Parathyroid adenoma (tissue), 2 donors: ENCODE results near the gene NHSL1.

Experiments used
- H2AFZ ChIP-seq: fragments of 300-600 bp; sonication (generic); one replicate; pipeline ENCODE4 v1.7.0; 2017; ENCODE audit warnings: antibody characterized with exemption, mild to moderate bottlenecking
- H3K27ac ChIP-seq: fragments of 300-600 bp; sonication (generic); one replicate; pipeline ENCODE4 v1.7.0; 2017
- H3K27me3 ChIP-seq: fragments of 300-600 bp; sonication (generic); one replicate; pipeline ENCODE4 v1.7.0; 2017; ENCODE audit warnings: low read length; ENCODE audit not compliant: control insufficient read depth, insufficient read depth
- H3K36me3 ChIP-seq: fragments of 300-600 bp; sonication (generic); one replicate; pipeline ENCODE4 v1.7.0; 2017; ENCODE audit warnings: low read length; ENCODE audit not compliant: control insufficient read depth, insufficient read depth
- H3K4me1 ChIP-seq: fragments of 300-600 bp; sonication (generic); one replicate; pipeline ENCODE4 v1.7.0; 2017; ENCODE audit warnings: control low read depth
- H3K4me2 ChIP-seq: fragments of 300-600 bp; sonication (generic); one replicate; pipeline ENCODE4 v1.7.0; 2017; ENCODE audit warnings: low read length
- H3K4me3 ChIP-seq: fragments of 300-600 bp; sonication (generic); one replicate; pipeline ENCODE4 v1.7.0; 2017; ENCODE audit warnings: low read depth, low read length
- H3K79me2 ChIP-seq: fragments of 300-600 bp; sonication (generic); one replicate; pipeline ENCODE4 v1.7.0; 2017; ENCODE audit warnings: control low read depth
- H3K9ac ChIP-seq: fragments of 300-600 bp; sonication (generic); one replicate; pipeline ENCODE4 v1.7.0; 2017; ENCODE audit warnings: mild to moderate bottlenecking
- H3K9me3 ChIP-seq: fragments of 300-600 bp; sonication (generic); one replicate; pipeline ENCODE4 v1.7.0; 2017; ENCODE audit warnings: low read length; ENCODE audit not compliant: control insufficient read depth
- CTCF ChIP-seq: fragments of 300-600 bp; sonication (generic); IDR thresholded peaks from one replicate; pipeline ENCODE4 v1.7.0; 2017; ENCODE audit warnings: antibody characterized with exemption, mild to moderate bottlenecking
- donor health status: primary hyperparathyroidism.

The NHSL1 gene

DNA sequence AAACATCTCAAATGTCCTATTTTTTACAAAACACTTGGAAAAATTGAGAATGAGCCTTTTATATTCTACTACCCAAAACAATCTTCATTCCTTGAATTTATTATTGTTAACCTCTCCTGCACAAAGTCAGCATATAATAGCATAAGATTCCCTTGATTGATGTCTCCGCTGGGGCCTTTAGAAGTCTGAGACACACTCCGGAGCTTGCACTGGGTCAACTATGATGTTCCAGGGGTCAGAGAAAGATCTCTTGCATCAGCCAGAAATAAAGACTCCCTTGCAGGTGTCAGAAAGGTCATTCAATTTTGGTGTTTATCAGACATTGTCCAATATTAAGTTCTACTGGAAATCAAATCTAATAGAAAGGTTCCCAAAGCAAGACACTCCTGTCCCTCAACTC is 29.7 kb upstream of the NHSL1 start:
- H3K79me2 ChIP-seq = no peaks in the 10 kb centered on the region
- H3K4me1 ChIP-seq = peaks cover 4% of the 10 kb centered on the region
- no peak overlapping the region for H3K9ac ChIP-seq
- H3K27me3 ChIP-seq = no peaks in the 10 kb centered on the region
- no peak overlapping the region for H2AFZ ChIP-seq
- no peak for TF ChIP-seq CTCF
- no peak overlapping the region for H3K4me3 ChIP-seq
- H3K36me3 ChIP-seq = no peaks in the 10 kb centered on the region
- H3K9me3 ChIP-seq = no peaks in the 10 kb centered on the region
- no peak overlapping the region for H3K4me2 ChIP-seq
- H3K27ac ChIP-seq = no peak overlapping the region

DNA sequence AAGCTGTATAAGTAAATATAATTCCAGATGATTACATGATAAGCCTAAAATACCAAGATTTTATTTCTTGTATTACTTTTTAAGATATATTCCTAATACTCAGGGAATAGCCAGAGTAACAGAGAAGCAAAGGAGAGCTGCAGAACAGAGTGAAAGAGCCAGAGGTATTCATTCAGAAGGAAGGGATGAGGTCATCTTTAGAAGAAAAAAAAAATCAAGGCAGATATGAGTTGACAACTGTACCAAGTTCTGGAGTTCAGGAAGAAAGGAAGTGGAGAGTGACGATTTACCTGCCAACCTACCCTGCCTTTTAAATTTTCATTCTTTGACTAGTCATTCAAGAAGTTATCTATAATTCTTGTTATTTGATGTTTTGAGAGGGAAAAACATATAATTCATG is 28.8 kb upstream of the NHSL1 start:
- Histone ChIP-seq H3K9me3 (no peaks in the 10 kb centered on the region), H2AFZ (no peak overlapping the region), H3K4me1 (peaks cover 4% of the 10 kb centered on the region), H3K4me2 (no peak overlapping the region), H3K27me3 (no peaks in the 10 kb centered on the region), H3K36me3 (no peaks in the 10 kb centered on the region), H3K79me2 (no peaks in the 10 kb centered on the region), H3K9ac (no peak overlapping the region), H3K27ac (no peak overlapping the region), H3K4me3 (no peak overlapping the region)
- no peak for TF ChIP-seq CTCF

GRCh38 chr6:138527411-138528088 is 28.3 kb upstream of the NHSL1 start:
- H3K27me3 ChIP-seq = no peaks in the 10 kb centered on the region
- no peaks in the 10 kb centered on the region for H3K9me3 ChIP-seq
- H2AFZ ChIP-seq = no peak overlapping the region
- H3K4me1 ChIP-seq = peaks cover 4% of the 10 kb centered on the region
- H3K79me2 ChIP-seq = no peaks in the 10 kb centered on the region
- H3K36me3 ChIP-seq = no peaks in the 10 kb centered on the region
- H3K4me3 ChIP-seq = no peak overlapping the region
- no peak for TF ChIP-seq CTCF
- no peak overlapping the region for H3K9ac ChIP-seq
- H3K4me2 ChIP-seq = no peak overlapping the region
- no peak overlapping the region for H3K27ac ChIP-seq

DNA sequence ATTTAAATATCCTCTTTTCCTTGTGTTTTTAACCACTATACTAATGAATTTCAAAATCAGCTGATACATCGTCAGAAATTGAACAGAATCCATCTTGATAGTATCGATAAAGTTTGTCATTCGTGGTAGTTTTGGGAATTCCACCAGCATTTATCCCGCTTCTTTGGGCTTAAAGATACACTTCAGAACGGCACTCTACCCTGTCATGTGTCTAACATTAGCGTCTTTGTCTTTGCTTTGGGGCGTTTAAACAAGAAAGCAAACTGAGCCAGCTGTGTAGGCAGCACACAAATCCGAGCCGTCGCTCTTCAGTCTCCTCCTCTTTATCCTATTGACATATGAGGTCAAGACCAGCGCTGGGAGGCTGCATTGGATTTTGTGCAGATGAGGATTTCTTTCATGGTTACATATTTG is 27.5 kb upstream of the NHSL1 start:
- H3K4me2 ChIP-seq = no peak overlapping the region
- no peaks in the 10 kb centered on the region for H3K36me3 ChIP-seq
- H3K27ac ChIP-seq = no peak overlapping the region
- peaks cover 4% of the 10 kb centered on the region for H3K4me1 ChIP-seq
- no peaks in the 10 kb centered on the region for H3K79me2 ChIP-seq
- no peak overlapping the region for H3K4me3 ChIP-seq
- H3K9ac ChIP-seq = no peak overlapping the region
- no peak for TF ChIP-seq CTCF
- no peaks in the 10 kb centered on the region for H3K27me3 ChIP-seq
- H3K9me3 ChIP-seq = no peaks in the 10 kb centered on the region
- H2AFZ ChIP-seq = no peak overlapping the region

GRCh38 chr6:138525355-138525754 is 26.1 kb upstream of the NHSL1 start:
- Histone ChIP-seq H3K79me2 (no peaks in the 10 kb centered on the region), H2AFZ (no peak overlapping the region), H3K4me2 (no peak overlapping the region), H3K9me3 (no peaks in the 10 kb centered on the region), H3K4me3 (no peak overlapping the region), H3K9ac (no peak overlapping the region), H3K36me3 (no peaks in the 10 kb centered on the region), H3K27ac (no peak overlapping the region), H3K27me3 (no peaks in the 10 kb centered on the region), H3K4me1 (peaks cover 4% of the 10 kb centered on the region)
- TF ChIP-seq CTCF = no peak
